HepG2 (cell line): ENCODE data around the gene PRR11. TPM values are rescaled to one million over a fixed set of nuclear protein-coding genes. Genes with fewer than 3 reads are reported as not detected.

Experiments used
- ATF5 ChIP-seq: sonication (generic); formaldehyde crosslinking; IDR thresholded peaks from 2 replicates; pipeline ENCODE4 v1.4.0; 2020; ENCODE audit warnings: mild to moderate bottlenecking, low read depth, missing genetic modification reagents
- GATAD1 ChIP-seq: IDR thresholded peaks from 2 replicates; pipeline ENCODE4 v1.6.1; 2016; ENCODE audit warnings: missing genetic modification reagents, missing compliant biosample characterization
- HDAC1 ChIP-seq: sonication (generic); formaldehyde crosslinking; IDR thresholded peaks from 2 replicates; pipeline ENCODE4 v1.5.1; 2020; ENCODE audit warnings: mild to moderate bottlenecking, missing genetic modification reagents
- HMGXB3 ChIP-seq: sonication (generic); formaldehyde crosslinking; IDR thresholded peaks from 2 replicates; pipeline ENCODE4 v1.4.0; 2020; ENCODE audit warnings: missing genetic modification reagents, borderline replicate concordance
- MIXL1 ChIP-seq: IDR thresholded peaks from 2 replicates; pipeline ENCODE4 v1.6.1; 2016
- MYNN ChIP-seq: sonication (generic); formaldehyde crosslinking; IDR thresholded peaks from 2 replicates; pipeline ENCODE4 v1.4.0; 2020; ENCODE audit warnings: mild to moderate bottlenecking, low read depth, missing genetic modification reagents
- NR1H2 ChIP-seq: sonication (generic); formaldehyde crosslinking; IDR thresholded peaks from 2 replicates; pipeline ENCODE4 v1.8.1; 2022; ENCODE audit warnings: low read depth, missing genetic modification reagents, borderline replicate concordance
- PHF21A ChIP-seq: sonication (generic); formaldehyde crosslinking; IDR thresholded peaks from 2 replicates; pipeline ENCODE4 v1.5.0; 2020; ENCODE audit warnings: mild to moderate bottlenecking, missing genetic modification reagents
- POLR2AphosphoS5 ChIP-seq: IDR thresholded peaks from 2 replicates; pipeline ENCODE4 v1.6.1; 2012; ENCODE audit warnings: low read depth, low read length
- PPARG ChIP-seq: conservative IDR thresholded peaks from 2 replicates; pipeline ENCODE4 v1.6.1; 2016; ENCODE audit warnings: missing biosample characterization, missing genetic modification reagents
- TIGD3 ChIP-seq: sonication (generic); formaldehyde crosslinking; IDR thresholded peaks from 2 replicates; pipeline ENCODE4 v1.5.1; 2020; ENCODE audit warnings: mild to moderate bottlenecking, missing genetic modification reagents, borderline replicate concordance
- ZFAT ChIP-seq: sonication (generic); formaldehyde crosslinking; conservative IDR thresholded peaks from 2 replicates; pipeline ENCODE4 v1.8.1; 2023; ENCODE audit warnings: missing genetic modification reagents, inconsistent platforms
- ZNF101 ChIP-seq: sonication (generic); formaldehyde crosslinking; IDR thresholded peaks from 2 replicates; pipeline ENCODE4 v1.4.0; 2020; ENCODE audit warnings: mild to moderate bottlenecking, low read depth, missing genetic modification reagents, borderline replicate concordance
- ZNF234 ChIP-seq: sonication (generic); formaldehyde crosslinking; conservative IDR thresholded peaks from 2 replicates; pipeline ENCODE4 v1.5.1; 2020; ENCODE audit warnings: mild to moderate bottlenecking, missing genetic modification reagents
- ZNF296 ChIP-seq: sonication (generic); formaldehyde crosslinking; conservative IDR thresholded peaks from 2 replicates; pipeline ENCODE4 v1.5.0; 2020; ENCODE audit warnings: mild to moderate bottlenecking, missing genetic modification reagents
- ZNF432 ChIP-seq: sonication (generic); formaldehyde crosslinking; IDR thresholded peaks from 2 replicates; pipeline ENCODE4 v1.5.0; 2020; ENCODE audit warnings: missing genetic modification reagents, mild to moderate bottlenecking, borderline replicate concordance
- ZNF597 ChIP-seq: sonication (generic); formaldehyde crosslinking; IDR thresholded peaks from 2 replicates; pipeline ENCODE4 v1.5.0; 2020; ENCODE audit warnings: missing genetic modification reagents
- ZNF639 ChIP-seq: conservative IDR thresholded peaks from 2 replicates; pipeline ENCODE4 v1.6.1; 2018; ENCODE audit warnings: missing genetic modification reagents
- ZNF777 ChIP-seq: sonication (generic); formaldehyde crosslinking; IDR thresholded peaks from 2 replicates; pipeline ENCODE4 v1.4.0; 2020; ENCODE audit warnings: missing genetic modification reagents
- polyA plus RNA-seq, 8 experiments: library from polyadenylated mRNA; depleted of rRNA in 3 of 8; stranded (reverse) in 7 of 8; unstranded in 1 of 8; fragments of >200 nt; fragmentation: Illumina TruSeq in 4 of 8; extraction: Trizol in 4 of 8; gene quantifications; 2 replicates each; pipeline versions ENCODE4 v1.2.1 to v1.2.3, GENCODE V29; 2011 to 2016; ENCODE audit warnings: low read depth in 4 of 8, missing spikeins in 1 of 8, mixed read lengths in 1 of 8; ENCODE audit not compliant: insufficient read depth in 1 of 8
- total RNA-seq, 5 experiments: library from RNA; depleted of rRNA; stranded (reverse); fragments of >200 nt; fragmentation: Illumina TruSeq; extraction: Trizol; gene quantifications; 2 replicates each; pipeline ENCODE4 v1.2.3, GENCODE V29; 2016; ENCODE audit warnings: low read depth in 1 of 5

The PRR11 gene
- total and polyA plus RNA-seq, 2 of the 13 experiments (the other 11 are each of a cell fraction or from before 2014, with no cell fraction given) = 35.7 to 39.2 TPM

- TF ChIP-seq HMGXB3 = no peak; the same call in 1 of the 2 replicates
- no peak for TF ChIP-seq ZNF101 (CRISPR knock-in tag)
- TF ChIP-seq HDAC1 (CRISPR knock-in tag) = peak; percentile 93
- TF ChIP-seq ZNF777 = no peak
- peak; percentile 64; the same call in 1 of the 2 replicates for TF ChIP-seq POLR2AphosphoS5
- TF ChIP-seq ZNF432 = no peak
- TF ChIP-seq ZNF234 (CRISPR knock-in tag) = no peak
- TF ChIP-seq ZFAT = no peak
- TF ChIP-seq MYNN (CRISPR knock-in tag) = no peak
- TF ChIP-seq NR1H2 = no peak
- TF ChIP-seq TIGD3 (CRISPR knock-in tag) = no peak
- TF ChIP-seq MIXL1 (CRISPR knock-in tag) = peak; percentile 10
- no peak for TF ChIP-seq ZNF296
- no peak for TF ChIP-seq ZNF597 (CRISPR knock-in tag)
- peak; percentile 87 for TF ChIP-seq PHF21A (CRISPR knock-in tag)
- TF ChIP-seq ATF5 (CRISPR knock-in tag) = no peak
- no peak for TF ChIP-seq PPARG (CRISPR knock-in tag)
- TF ChIP-seq ZNF639 (CRISPR knock-in tag) = no peak
- TF ChIP-seq GATAD1 (CRISPR knock-in tag) = peak; percentile 10; the same call in 1 of the 2 replicates
Observed at GRCh38 chr17:59155439-59156177, at the start of gene PRR11 (continued).
